HG03469 (cell line): ENCODE data around the gene SPRR2F.
"Not testable (repeated sequence)": the region's sequence is repeated elsewhere in the genome, so short reads cannot be mapped to it uniquely, and the experiment has no call there.

Source experiments
- ATAC-seq: cut with Tn5 transposase; IDR thresholded peaks from one replicate; pipeline ENCODE4 v1.9.1; 2021; ENCODE audit warnings: mild to moderate bottlenecking, moderate library complexity, moderate number of reproducible peaks; ENCODE audit not compliant: unreplicated experiment

SPRR2F gene

DNA sequence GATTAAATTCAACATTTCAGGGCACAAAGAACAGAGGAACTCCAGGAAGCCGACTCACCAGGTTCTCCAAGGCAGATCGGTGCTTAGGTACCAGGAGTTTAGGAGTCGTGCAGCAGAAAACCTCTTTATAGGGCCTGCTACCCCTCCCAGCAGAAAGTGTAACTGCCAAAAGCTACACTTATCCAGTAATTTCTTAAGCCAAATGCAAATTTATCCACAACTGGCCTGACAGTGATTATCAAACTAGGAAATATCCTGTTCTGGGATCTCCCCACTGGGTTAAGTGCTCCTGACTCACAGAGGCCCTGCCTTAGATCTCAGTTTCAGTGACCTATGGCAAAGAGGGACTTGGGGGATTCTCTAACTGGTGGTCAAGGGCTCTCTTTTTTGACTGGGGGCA, at the start of gene SPRR2F:
TSS of gene SPRR2F (minus strand) at position 101 of the 400 bp plus-strand sequence. CDS start 783 bp downstream, outside the sequence.
- ATAC-seq: no peak

- ATAC-seq: no peak
Observed at GRCh38 chr1:153155541-153155940, 42.2 kb upstream of the SPRR2F start.

- no peak for ATAC-seq
Observed at GRCh38 chr1:153152481-153152880, 39.2 kb upstream of the SPRR2F start.

GRCh38 chr1:153150846-153151245, 37.5 kb upstream of the SPRR2F start, which contains the start of gene SPRR2G:
Gene SPRR2G, minus strand, starts transcription at chr1:153150890. Its CDS starts 780 bp downstream, at chr1:153150110.
- no peak for ATAC-seq

- no peak for ATAC-seq
Observed at GRCh38 chr1:153141377-153141776, 28.1 kb upstream of the SPRR2F start.

DNA sequence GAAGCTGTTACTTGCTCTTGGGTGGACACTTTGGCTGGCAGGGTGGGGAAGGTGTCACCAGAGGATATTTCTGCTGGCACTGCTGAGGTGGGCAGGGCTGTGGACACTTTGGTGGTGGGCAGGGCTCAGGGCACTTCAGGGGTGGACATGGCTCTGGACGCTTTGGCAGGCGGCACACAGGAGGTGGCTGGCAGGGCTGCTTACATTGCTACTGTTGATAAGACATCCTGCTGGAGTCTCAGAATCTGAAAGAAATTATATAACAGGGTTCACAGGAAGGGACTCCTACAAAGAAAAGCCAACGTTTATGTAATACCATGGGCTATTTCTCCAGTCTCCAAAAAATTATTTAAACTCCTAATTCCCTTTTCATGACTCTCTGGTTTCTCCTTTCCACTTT, 27.2 kb upstream of the SPRR2F start:
- no peak for ATAC-seq

DNA sequence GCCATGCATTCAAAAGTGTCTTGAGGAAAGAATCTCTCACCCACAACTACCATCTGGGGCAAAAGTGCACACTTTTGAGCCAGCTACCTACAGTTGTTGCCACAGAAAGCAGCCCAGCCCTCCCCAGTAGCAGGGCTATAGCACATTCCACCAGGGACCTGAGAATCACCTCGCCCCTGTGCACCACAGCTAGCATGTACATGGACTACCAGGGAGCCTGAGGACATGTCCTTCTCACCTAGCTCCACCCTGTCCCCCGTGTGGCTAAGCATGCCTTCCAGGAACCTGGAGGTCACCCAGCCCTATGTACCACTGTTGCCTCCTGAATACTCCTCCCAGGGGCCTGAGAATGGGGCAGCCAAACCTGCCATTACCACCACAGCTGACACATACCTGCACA, 20.4 kb upstream of the SPRR2F start:
- no peak for ATAC-seq

DNA sequence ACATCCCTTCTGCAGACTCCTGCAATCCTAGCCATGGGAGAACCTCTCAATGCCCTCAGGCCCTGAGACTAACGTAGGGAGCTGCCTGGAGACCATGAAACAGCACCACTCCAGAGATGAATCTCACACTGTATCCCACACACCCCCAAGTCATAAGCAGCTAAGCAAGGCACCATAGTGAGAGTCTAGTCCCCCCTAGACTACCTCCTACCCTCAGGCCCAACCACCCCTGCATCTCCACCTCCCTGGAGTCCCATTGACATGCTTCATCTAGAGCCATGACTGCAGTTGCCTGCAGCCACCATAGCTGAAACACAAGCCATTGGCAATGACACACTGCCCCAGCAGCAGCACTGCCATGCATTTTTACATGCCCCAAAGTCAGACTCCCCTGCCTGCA, 20.0 kb upstream of the SPRR2F start:
- ATAC-seq: no peak

DNA sequence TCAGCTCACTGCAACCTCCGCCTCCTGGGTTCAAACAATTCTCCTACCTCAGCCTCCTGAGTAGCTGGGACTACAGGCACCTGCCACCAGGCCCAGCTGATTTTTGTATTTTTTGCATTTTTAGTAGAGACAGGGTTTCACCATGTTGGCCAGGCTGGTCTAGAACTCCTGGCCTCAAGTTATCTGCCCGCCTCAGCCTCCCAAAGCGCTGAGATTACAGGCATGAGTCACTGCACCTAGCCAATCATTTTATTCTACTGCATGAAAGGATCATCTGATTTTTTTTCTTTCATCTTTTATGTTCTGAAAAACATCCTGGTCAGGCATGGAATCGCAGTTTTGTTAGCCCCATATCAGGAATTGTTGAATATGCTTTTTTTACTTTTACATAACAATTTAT, 15.4 kb upstream of the SPRR2F start:
- not testable (repeated sequence) for ATAC-seq

DNA sequence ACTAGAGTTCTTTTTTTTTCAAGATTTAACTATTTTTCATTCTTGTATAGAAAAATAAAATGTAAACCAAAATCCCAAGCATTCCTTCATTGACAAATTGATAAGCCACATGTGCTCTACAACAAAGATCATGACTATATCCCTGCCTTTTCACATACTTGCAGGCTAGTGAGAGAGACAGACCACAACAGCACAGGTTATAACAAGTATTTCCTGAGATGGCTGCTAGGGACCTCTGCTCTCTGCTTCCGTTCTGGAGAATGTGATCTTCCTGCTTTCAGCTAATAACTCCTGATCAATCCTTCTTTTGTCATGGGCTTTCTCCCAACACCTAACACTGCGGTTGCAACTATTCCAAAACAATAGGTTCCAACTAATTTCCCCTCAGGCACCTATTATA, 14.0 kb upstream of the SPRR2F start:
- no peak for ATAC-seq

DNA sequence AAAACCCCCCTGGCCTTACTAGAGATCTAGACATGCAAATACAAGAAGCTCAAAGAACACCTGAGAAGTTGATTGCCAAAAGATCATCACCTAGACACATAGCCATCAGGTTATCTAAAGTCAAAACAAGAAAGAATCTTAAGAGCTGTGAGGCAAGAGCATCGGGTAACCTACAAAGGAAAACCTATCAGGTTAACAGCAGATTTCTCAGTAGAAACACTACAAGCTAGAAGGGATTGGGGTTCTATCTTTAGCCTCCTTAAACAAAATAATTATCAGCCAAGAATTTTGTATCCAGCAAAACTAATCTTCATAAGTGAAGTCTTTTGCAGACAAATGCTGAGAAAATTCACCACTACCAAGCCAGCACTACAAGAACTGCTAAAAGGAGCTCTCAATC, 12.2 kb upstream of the SPRR2F start:
- no peak for ATAC-seq

DNA sequence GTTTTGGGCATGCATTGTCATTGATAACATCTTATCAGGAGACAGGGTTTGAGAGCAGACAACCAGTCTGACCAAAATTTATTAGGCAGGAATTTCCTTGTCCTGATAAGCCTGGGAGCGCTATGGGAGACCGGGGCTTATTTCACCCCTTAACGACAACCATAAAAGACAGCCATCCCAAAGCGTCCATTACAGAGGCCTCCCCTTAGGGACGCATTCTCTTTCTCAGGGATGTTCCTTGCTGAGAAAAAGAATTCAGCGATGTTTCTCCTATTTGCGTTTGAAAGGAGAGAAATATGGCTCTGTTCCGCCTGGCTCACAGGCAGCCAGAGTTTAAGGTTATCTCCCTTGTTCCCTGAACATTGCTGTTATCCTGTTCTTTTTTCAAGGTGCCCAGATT, 10.5 kb upstream of the SPRR2F start:
- not testable (repeated sequence) for ATAC-seq

- no peak for ATAC-seq
Observed at GRCh38 chr1:153122831-153123421, 9.6 kb upstream of the SPRR2F start.

GRCh38 chr1:153120945-153121344, 7.6 kb upstream of the SPRR2F start:
- ATAC-seq: no peak

GRCh38 chr1:153119491-153119971, 6.2 kb upstream of the SPRR2F start:
- no peak for ATAC-seq

GRCh38 chr1:153115264-153115663, 1.9 kb upstream of the SPRR2F start:
- not testable (repeated sequence) for ATAC-seq

GRCh38 chr1:153112454-153112853, 862 bp downstream of the SPRR2F start:
- ATAC-seq: not testable (repeated sequence)

GRCh38 chr1:153100245-153100644, 13.1 kb downstream of the SPRR2F start:
- ATAC-seq: no peak

GRCh38 chr1:153099461-153100045, 13.8 kb downstream of the SPRR2F start:
- no peak for ATAC-seq

- ATAC-seq: no peak
Observed at GRCh38 chr1:153095764-153096163, 17.6 kb downstream of the SPRR2F start.

DNA sequence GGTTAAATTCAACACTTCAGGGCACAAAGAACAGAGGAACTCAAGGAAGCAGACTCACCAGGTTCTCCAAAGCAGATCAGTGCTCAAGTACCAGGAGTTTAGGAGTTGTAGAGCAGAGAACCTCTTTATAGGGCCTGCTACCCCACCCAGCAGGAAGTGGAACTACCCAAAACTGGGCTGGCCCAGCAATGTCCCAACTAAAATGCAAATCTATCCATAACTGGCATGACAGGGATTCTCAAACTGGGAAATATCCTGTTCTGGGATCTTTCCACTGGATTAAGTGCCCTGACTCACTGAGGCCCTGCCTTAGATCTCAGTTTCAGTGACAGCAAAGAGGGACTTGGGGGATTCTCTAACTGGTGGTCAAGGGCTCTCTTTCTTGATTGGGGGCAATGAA, 18.9 kb downstream of the SPRR2F start, which contains the start of gene SPRR2E:
TSS of gene SPRR2E (minus strand) at position 101 of the 400 bp plus-strand sequence. CDS start 775 bp downstream, outside the sequence.
- ATAC-seq: no peak

DNA sequence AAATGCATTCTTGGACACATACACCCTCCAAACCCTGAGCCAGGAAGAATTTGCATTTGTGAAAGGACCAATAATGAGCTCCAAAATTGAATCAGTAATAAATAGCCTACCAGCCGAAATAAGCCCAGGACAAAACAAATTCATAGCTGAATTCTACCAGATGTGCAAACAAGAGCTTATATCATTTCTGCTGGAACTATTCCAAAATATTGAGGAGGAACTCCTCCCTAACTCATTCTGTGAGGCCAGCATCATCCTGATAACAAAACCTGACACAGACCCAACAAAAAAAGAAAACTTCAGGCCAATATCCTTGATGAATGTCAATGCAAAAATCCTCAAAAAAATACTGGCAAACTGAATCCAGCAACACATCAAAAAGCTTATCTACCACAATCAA, 25.7 kb downstream of the SPRR2F start:
- ATAC-seq: no peak
